ENCODE measurements around the gene DAB2IP.

Gene DAB2IP

DNA sequence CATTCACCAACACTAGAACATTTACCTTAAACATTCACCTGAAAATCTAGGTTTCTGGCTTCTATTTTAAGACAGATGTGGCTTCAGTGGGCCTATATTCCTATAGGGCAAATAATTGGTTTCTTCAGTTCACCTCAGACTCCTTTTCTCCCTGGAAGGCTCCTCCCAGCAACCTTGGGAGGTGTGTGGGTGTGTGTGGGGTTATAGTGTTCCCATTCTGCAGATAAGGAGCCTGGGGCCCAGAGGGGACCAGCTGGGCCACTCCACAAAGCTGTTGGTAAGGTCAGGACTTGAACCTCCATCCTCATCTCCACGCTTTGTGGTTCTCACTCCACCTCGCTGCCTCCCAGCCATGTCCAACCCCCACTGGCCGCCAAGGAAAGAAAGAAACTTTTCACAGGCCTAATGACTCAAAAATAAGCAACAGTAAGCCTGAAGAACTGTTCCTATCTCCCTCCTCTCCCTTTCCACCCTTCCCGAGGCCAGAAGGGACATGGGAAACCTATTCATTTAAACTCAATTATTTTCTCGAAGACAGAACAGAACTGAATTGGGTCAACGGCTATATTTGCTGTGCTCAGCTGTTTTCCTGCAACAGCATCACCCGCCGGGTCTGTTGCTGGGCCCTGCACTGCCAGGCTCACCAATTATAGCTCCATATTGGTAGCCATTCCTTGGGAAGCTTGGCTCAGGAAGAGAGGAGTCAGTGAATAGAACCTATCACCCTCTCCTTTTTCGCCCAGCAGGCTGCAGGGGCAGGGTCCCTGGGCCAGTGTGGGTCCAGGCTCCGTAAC, 78.5 kb downstream of the DAB2IP start:
- TF ChIP-seq EZH2phosphoT487 (IDR thresholded peaks at IDR 0.05; ENCODE audit: borderline replicate concordance, low read length) = no peak
- TF ChIP-seq, protein P1, sequence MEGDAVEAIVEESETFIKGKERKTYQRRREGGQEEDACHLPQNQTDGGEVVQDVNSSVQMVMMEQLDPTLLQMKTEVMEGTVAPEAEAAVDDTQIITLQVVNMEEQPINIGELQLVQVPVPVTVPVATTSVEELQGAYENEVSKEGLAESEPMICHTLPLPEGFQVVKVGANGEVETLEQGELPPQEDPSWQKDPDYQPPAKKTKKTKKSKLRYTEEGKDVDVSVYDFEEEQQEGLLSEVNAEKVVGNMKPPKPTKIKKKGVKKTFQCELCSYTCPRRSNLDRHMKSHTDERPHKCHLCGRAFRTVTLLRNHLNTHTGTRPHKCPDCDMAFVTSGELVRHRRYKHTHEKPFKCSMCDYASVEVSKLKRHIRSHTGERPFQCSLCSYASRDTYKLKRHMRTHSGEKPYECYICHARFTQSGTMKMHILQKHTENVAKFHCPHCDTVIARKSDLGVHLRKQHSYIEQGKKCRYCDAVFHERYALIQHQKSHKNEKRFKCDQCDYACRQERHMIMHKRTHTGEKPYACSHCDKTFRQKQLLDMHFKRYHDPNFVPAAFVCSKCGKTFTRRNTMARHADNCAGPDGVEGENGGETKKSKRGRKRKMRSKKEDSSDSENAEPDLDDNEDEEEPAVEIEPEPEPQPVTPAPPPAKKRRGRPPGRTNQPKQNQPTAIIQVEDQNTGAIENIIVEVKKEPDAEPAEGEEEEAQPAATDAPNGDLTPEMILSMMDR (IDR thresholded peaks at IDR 0.05; ENCODE audit: low read depth, low read length, poor library complexity, severe bottlenecking) = no peak
- Histone ChIP-seq H3K27me3 (ENCODE audit: control insufficient read depth, low read length) (no peaks in the 10 kb centered on the region), H3K36me3 (ENCODE audit: control insufficient read depth, low read length) (no peaks in the 10 kb centered on the region), H3K4me1 (ENCODE audit: control insufficient read depth, low read length) (peaks cover 8% of the 10 kb centered on the region), H3K9me3 (ENCODE audit: control insufficient read depth, insufficient read depth, low read length) (no peaks in the 10 kb centered on the region), H3K79me2 (ENCODE audit: control insufficient read depth, low read length) (no peaks in the 10 kb centered on the region), H3K4me2 (ENCODE audit: low read length) (no peak overlapping the region), H3F3A (ENCODE audit: control insufficient read depth, insufficient read depth) (no peaks in the 10 kb centered on the region), H3K4me3 (ENCODE audit: low read length) (no peak overlapping the region), H3K9me2 (replicated peaks; ENCODE audit: control insufficient read depth, low read length) (no peaks in the 10 kb centered on the region), H3K27ac (ENCODE audit: low read depth, low read length) (no peak overlapping the region), H4K20me1 (ENCODE audit: control insufficient read depth, insufficient read depth, low read depth, low read length) (no peaks in the 10 kb centered on the region)

GRCh38 chr9:121731090-121731489, 79.7 kb downstream of the DAB2IP start:
- Histone ChIP-seq H3K27ac (ENCODE audit: low read depth, low read length) (no peak overlapping the region), H3K9me2 (replicated peaks; ENCODE audit: control insufficient read depth, low read length) (no peaks in the 10 kb centered on the region), H3K36me3 (ENCODE audit: control insufficient read depth, low read length) (no peaks in the 10 kb centered on the region), H3K9me3 (ENCODE audit: control insufficient read depth, insufficient read depth, low read length) (no peaks in the 10 kb centered on the region), H3K4me3 (ENCODE audit: low read length) (no peak overlapping the region), H3K79me2 (ENCODE audit: control insufficient read depth, low read length) (no peaks in the 10 kb centered on the region), H4K20me1 (ENCODE audit: control insufficient read depth, insufficient read depth, low read depth, low read length) (no peaks in the 10 kb centered on the region), H3F3A (ENCODE audit: control insufficient read depth, insufficient read depth) (no peaks in the 10 kb centered on the region), H3K27me3 (ENCODE audit: control insufficient read depth, low read length) (no peaks in the 10 kb centered on the region; the same call in 1 of the 2 replicates), H3K4me1 (ENCODE audit: control insufficient read depth, low read length) (peaks cover 13% of the 10 kb centered on the region), H3K4me2 (ENCODE audit: low read length) (no peak overlapping the region)
- TF ChIP-seq EZH2phosphoT487 (IDR thresholded peaks at IDR 0.05; ENCODE audit: borderline replicate concordance, low read length) = no peak

GRCh38 chr9:121731919-121732318, 80.5 kb downstream of the DAB2IP start:
- Histone ChIP-seq H3K4me1 (ENCODE audit: control insufficient read depth, low read length) (peaks cover 16% of the 10 kb centered on the region), H3K27me3 (ENCODE audit: control insufficient read depth, low read length) (peaks cover 3% of the 10 kb centered on the region; the same call in 1 of the 2 replicates), H3K4me2 (ENCODE audit: low read length) (no peak overlapping the region), H4K20me1 (ENCODE audit: control insufficient read depth, insufficient read depth, low read depth, low read length) (no peaks in the 10 kb centered on the region), H3K36me3 (ENCODE audit: control insufficient read depth, low read length) (no peaks in the 10 kb centered on the region), H3K9me3 (ENCODE audit: control insufficient read depth, insufficient read depth, low read length) (no peaks in the 10 kb centered on the region), H3F3A (ENCODE audit: control insufficient read depth, insufficient read depth) (no peaks in the 10 kb centered on the region), H3K27ac (ENCODE audit: low read depth, low read length) (no peak overlapping the region), H3K4me3 (ENCODE audit: low read length) (no peak overlapping the region), H3K9me2 (replicated peaks; ENCODE audit: control insufficient read depth, low read length) (no peaks in the 10 kb centered on the region), H3K79me2 (ENCODE audit: control insufficient read depth, low read length) (no peaks in the 10 kb centered on the region)
- TF ChIP-seq, protein P1 (IDR thresholded peaks at IDR 0.05; ENCODE audit: low read depth, low read length, poor library complexity, severe bottlenecking) = no peak
- no peak for TF ChIP-seq EZH2phosphoT487 (IDR thresholded peaks at IDR 0.05; ENCODE audit: borderline replicate concordance, low read length)

- Histone ChIP-seq H3K79me2 (ENCODE audit: control insufficient read depth, low read length) (no peaks in the 10 kb centered on the region), H3F3A (ENCODE audit: control insufficient read depth, insufficient read depth) (no peaks in the 10 kb centered on the region), H3K4me2 (ENCODE audit: low read length) (no peak overlapping the region), H3K4me3 (ENCODE audit: low read length) (no peak overlapping the region), H3K36me3 (ENCODE audit: control insufficient read depth, low read length) (no peaks in the 10 kb centered on the region), H3K27ac (ENCODE audit: low read depth, low read length) (no peak overlapping the region), H3K9me3 (ENCODE audit: control insufficient read depth, insufficient read depth, low read length) (no peaks in the 10 kb centered on the region), H3K9me2 (replicated peaks; ENCODE audit: control insufficient read depth, low read length) (no peaks in the 10 kb centered on the region), H3K27me3 (ENCODE audit: control insufficient read depth, low read length) (peaks cover 3% of the 10 kb centered on the region; the same call in 1 of the 2 replicates), H3K4me1 (ENCODE audit: control insufficient read depth, low read length) (peaks cover 16% of the 10 kb centered on the region), H4K20me1 (ENCODE audit: control insufficient read depth, insufficient read depth, low read depth, low read length) (no peaks in the 10 kb centered on the region)
- TF ChIP-seq, protein P1 (IDR thresholded peaks at IDR 0.05; ENCODE audit: low read depth, low read length, poor library complexity, severe bottlenecking) = no peak
- no peak for TF ChIP-seq EZH2phosphoT487 (IDR thresholded peaks at IDR 0.05; ENCODE audit: borderline replicate concordance, low read length)
Observed at GRCh38 chr9:121732389-121732788, 81.0 kb downstream of the DAB2IP start.
